GM13977 (cell line): Measurements from ENCODE around the gene PSG6.
"Not testable (repeated sequence)": the region's sequence is repeated elsewhere in the genome, so short reads cannot be mapped to it uniquely, and the experiment has no call there.

Experiments used
- DNase-seq: peaks from one replicate; pipeline ENCODE4 v3.0.0; 2012; ENCODE audit warnings: low spot score
- CTCF ChIP-seq: IDR thresholded peaks from 2 replicates; pipeline ENCODE4 v1.5.1; 2012; ENCODE audit warnings: mild to moderate bottlenecking, control low read depth; ENCODE audit not compliant: insufficient read depth; ENCODE audit errors: extremely low read depth, missing control alignments
- in situ Hi-C: fragments of 300-500 bp; cut with MboI; formaldehyde crosslinking; loops from one replicate; pipeline ENCODE4 v1.12.0; 2022; ENCODE audit warnings: low sequenced_read_pairs, low pct_unique_long_range_greater_than_20kb, mixed read lengths, inconsistent platforms; ENCODE audit not compliant: unreplicated experiment

Gene PSG6

GRCh38 chr19:42900561-42900960 lies 17.1 kb downstream of the PSG6 start:
- DNase-seq, in situ Hi-C loops: not testable (repeated sequence)

DNA sequence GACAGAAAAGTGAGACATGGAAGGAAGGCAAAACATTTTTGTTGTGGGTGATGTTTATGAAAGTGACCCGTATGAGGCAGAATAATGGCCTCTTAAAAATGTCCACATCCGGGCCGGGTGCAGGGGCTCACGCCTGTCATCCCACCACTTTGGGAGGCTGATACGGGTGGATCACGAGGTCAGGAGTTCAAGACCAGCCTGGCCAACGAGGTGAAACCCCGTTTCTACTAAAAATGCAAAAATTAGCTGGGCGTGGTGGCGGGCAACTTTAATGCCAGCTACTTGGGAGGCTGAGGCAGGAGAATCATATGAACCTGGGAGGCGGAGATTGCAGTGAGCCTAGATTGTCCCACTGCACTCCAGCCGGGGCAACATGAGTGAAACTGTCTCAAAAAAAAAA lies 18.0 kb downstream of the PSG6 start:
- in situ Hi-C loops, DNase-seq: not testable (repeated sequence)

GRCh38 chr19:42899110-42899509 lies 18.6 kb downstream of the PSG6 start:
- DNase-seq, in situ Hi-C loops: not testable (repeated sequence)

DNA sequence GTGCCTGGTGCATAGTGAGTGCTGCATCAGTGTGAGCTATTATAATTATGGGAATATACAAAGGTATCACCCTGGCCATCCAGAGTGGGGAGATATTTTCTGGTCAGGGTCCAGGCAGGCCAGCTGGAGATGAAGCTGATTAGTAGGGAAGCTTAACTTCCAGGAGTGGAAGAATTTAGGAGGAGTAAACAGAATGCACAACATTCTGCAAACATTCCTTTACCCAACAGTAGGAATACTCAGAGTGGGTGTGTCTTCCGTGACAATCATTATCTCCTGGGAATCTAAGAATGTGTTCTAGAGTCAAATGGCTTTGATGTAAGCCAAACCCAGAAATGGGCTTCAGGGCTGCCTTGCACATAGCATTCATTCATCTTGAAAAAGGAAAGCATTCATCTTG lies 19.0 kb downstream of the PSG6 start:
- in situ Hi-C loops, DNase-seq: not testable (repeated sequence)

GRCh38 chr19:42897729-42898128 lies 20.0 kb downstream of the PSG6 start:
- in situ Hi-C loops, DNase-seq: not testable (repeated sequence)

- in situ Hi-C loops, DNase-seq: not testable (repeated sequence)
Observed at GRCh38 chr19:42890446-42890845, 27.2 kb downstream of the PSG6 start.

DNA sequence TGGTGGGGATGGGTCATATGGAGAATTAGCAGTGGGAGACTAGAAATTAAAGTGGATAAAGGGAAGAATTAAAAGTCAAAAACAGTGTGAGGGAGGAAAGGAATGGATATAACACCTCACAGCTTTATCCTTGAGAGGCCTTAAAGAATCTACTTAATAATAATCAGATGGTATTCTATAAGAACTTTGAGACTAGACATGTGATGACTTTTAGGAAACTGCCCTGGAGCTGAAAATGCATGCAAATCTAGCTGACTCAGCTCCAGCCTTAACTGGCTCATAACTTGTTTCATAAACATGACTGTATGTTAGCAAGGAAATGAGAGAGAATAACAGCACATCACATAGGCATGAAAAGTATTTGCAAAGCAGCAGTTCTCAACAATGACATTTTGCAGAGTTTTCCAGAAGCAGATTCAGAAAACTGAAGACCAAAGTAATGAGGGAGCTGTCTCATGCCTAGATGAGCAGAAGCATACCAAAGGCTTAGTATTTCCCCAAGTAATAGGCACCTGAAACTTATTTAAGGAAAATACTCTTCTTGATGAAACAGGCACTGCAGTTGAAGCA lies 29.7 kb downstream of the PSG6 start:
- in situ Hi-C loops, DNase-seq: not testable (repeated sequence)

GRCh38 chr19:42882730-42883129 lies 35.0 kb downstream of the PSG6 start:
- DNase-seq, in situ Hi-C loops: not testable (repeated sequence)

GRCh38 chr19:42882010-42882409 lies 35.7 kb downstream of the PSG6 start:
- DNase-seq, in situ Hi-C loops: not testable (repeated sequence)

- DNase-seq, in situ Hi-C loops: not testable (repeated sequence)
Observed at GRCh38 chr19:42881279-42881678, 36.4 kb downstream of the PSG6 start.

GRCh38 chr19:42880621-42881020 lies 37.1 kb downstream of the PSG6 start:
- DNase-seq, in situ Hi-C loops: not testable (repeated sequence)

More at GRCh38 chr19:42881279-42881678, 36.4 kb downstream of the PSG6 start:
- peak; percentile 44 for TF ChIP-seq CTCF

- in situ Hi-C loops: no loop called here
- DNase-seq: no peak
- TF ChIP-seq CTCF: no peak
Observed at GRCh38 chr19:42879613-42880012, 38.1 kb downstream of the PSG6 start, which contains the start of gene PSG1. Gene PSG1 (minus strand): TSS chr19:42879713. CDS start chr19:42879581, 132 bp downstream.

- in situ Hi-C loops: not testable (repeated sequence)
Observed at GRCh38 chr19:42876596-42876995, 41.1 kb downstream of the PSG6 start.

GRCh38 chr19:42875881-42876280 lies 41.8 kb downstream of the PSG6 start:
- DNase-seq, in situ Hi-C loops: not testable (repeated sequence)

More at GRCh38 chr19:42876596-42876995, 41.1 kb downstream of the PSG6 start:
- not testable (repeated sequence) for DNase-seq

DNA sequence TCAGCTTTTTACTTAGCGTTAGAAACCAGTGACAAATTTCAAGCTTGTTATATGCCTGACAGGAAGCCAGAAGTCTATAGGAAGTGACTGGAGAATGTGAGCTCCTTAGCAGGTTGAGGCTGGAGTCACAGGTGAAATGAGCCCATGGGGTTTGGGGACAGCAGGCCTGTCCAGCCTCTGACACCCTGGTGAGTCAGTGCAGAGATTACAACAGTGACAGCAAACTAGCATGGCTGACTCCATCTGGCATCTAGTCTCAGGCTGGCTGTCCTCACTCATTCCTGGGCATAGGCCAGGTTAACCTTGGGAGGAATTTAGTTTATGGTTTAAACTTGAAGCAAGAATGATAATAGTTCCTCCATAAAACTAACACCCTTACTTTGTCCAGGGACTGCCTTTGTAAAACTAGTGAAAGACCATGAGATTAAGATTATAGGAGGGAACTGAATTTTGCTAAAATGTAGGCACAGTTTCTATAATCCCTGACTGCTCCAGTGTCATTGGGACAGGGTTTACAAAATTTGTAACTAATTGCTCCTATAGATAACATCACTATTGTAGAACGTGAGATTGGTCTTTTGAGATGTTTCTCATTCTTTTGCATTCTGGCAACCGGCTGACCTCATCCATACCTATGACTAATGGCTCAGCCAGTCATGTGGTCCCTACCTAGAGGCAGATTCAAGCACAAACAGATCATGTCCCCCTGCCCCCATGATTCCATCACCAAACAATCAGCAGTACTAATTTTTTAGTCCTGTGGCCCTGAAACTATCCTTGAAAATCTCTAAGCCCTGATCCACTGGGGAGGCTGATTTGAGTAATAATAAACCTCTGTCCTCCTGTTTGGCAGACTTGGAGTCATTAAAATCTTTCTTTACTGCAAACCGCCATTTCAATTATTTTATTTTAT lies 42.5 kb downstream of the PSG6 start:
- DNase-seq, in situ Hi-C loops: not testable (repeated sequence)

DNA sequence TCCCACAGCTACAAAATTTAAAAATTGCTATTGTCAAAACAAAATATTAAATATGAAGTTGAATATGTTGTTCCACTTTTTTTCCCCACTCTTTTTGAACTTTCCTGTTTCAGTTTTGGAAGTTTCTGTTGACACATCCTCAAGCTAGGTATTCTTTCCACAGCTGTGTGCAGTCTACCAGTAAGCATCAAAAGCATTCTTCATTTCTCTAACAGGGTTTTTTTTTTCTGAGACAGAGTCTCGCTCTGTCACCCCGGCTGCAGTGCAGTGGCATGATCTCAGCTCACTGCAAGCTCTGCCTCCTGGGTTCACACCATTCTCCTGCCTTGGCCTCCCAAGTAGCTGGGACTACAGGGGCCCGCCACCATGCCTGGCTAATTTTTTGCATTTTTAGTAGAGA lies 43.6 kb downstream of the PSG6 start:
- in situ Hi-C loops, DNase-seq: not testable (repeated sequence)
